GM12872 (cell line): ENCODE measurements around the gene MAML3.

ENCODE experiments used
- TF ChIP-seq, protein P1 (sequence below): IDR thresholded peaks from 3 replicates; pipeline ENCODE4 v1.5.1; 2011; ENCODE audit warnings: low read depth, mild to moderate bottlenecking, low read length, moderate library complexity; ENCODE audit not compliant: insufficient read depth

Gene MAML3

DNA sequence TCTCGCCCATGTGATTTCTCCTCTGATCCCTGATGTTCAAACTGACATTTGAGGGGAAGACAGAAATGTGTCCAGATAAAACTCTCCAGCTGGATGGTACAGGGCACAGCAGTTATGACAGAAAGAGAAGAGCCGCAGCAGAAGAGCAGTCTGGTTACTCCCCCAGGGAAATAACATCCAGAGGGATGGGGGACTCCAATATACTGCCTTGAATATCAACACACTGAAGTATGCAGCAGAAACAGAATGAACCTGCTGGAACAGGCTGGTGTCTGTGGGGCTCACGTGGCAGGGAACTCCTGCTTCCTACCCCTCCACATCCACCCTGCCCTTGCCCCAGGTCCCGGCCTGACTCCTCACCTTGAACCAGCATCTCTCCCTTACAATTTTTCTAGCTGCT, 394.9 kb downstream of the MAML3 start:
- TF ChIP-seq, protein P1, sequence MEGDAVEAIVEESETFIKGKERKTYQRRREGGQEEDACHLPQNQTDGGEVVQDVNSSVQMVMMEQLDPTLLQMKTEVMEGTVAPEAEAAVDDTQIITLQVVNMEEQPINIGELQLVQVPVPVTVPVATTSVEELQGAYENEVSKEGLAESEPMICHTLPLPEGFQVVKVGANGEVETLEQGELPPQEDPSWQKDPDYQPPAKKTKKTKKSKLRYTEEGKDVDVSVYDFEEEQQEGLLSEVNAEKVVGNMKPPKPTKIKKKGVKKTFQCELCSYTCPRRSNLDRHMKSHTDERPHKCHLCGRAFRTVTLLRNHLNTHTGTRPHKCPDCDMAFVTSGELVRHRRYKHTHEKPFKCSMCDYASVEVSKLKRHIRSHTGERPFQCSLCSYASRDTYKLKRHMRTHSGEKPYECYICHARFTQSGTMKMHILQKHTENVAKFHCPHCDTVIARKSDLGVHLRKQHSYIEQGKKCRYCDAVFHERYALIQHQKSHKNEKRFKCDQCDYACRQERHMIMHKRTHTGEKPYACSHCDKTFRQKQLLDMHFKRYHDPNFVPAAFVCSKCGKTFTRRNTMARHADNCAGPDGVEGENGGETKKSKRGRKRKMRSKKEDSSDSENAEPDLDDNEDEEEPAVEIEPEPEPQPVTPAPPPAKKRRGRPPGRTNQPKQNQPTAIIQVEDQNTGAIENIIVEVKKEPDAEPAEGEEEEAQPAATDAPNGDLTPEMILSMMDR: no peak

DNA sequence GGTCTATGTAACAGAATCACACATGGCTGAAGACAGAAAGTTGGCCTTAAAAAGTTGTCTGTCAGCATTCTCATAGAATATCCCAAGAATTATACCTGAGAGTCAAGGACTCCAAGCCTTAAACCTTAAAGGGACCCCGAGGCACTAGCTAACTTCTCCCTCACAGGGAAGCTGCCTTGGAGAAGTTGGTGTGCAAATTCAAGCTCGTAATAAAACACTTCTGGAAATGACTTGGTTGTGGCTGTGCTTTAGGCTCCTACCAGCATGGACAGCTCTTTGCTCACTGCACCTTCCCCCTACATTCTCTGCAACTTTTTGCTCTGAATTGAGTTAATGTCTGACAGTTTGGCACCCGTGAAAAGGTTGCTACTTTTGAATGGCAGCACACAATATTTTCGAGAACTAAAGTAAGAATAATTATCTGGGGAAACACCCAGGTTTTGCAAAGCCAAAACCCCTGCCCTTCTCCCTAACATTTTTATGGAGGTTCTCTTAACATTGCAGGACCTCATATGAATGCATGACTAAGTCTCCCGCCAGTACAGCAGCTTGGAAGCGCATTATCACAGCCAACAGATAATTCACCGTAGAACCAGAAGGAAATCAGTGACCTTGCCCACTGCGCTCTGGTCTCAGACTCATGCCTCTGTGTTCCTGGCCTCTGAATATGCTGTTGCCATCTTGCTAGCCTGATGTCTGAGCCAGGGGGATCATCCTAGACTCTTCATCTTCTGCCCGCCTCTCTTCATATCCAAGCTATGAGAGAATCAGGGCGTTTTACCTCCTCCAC, 397.4 kb downstream of the MAML3 start:
- TF ChIP-seq, protein P1: no peak

DNA sequence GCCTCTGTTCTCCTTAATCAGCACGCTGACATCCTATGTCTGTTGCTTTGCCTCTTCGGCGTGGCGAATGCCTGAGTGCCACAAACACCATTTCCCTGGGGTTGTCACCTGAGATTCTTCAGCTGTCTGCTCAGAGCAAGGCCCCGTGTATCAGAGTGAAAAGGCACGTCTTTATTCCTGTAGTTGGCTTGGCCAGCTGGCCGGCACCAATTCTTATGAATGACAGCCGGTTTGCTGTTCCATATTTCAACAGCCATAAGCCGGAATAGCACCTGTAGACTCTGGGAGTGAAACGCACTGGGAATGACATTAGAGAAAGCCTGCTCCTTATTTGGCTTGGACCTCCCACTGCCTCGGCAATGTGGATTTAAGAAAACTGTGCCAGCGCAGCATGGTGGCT, 399.0 kb downstream of the MAML3 start:
- TF ChIP-seq, protein P1: no peak

DNA sequence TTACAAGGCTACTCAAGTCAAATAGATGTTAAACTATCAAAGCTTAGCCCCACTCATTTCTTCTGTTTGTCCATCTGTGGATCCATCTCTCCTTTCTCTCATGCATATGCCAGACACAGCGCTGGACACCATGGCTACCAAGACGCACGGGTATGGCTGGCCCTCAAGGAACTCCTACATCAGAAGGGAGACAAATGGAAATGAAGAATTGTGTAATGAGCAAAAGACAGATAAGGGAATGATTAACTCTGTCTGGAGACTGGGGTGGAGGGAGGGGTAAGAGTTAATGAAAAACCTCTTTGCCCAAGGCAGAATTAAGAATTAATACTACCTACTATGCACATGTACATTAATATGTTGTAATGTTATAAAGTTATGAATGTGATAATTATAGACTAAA, 400.3 kb downstream of the MAML3 start:
- TF ChIP-seq, protein P1: no peak

DNA sequence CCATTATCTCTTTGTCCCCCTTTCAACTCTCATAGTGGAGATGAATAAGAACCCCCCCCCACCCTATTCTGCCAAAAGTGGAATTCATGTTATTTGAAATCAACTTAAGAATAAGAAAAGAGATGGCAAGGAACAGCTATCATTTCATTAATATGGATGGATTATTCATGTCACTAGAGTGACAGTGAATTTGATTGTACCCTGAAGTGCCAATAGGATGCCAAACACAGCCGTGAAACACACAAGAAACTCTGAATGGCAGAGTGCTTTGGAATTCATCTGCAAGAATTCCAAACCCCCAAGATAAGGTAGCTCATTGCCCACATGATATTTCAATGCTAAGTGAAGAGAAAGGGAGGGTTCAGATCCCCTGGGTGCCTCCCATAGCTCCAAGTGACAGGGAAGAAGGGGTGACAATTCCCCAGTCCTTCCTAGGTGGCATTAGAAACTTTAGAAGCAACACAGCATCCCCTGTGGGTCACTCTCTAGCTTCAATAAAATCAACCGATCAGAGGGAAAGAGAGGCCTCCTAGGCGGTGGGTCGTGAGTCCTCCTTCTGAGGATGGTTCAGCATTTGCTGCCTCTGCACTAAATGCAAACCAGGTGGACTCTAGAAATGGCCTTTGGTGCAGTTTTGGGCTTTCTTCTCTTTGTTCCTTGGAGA, 404.0 kb downstream of the MAML3 start:
- TF ChIP-seq, protein P1: no peak

DNA sequence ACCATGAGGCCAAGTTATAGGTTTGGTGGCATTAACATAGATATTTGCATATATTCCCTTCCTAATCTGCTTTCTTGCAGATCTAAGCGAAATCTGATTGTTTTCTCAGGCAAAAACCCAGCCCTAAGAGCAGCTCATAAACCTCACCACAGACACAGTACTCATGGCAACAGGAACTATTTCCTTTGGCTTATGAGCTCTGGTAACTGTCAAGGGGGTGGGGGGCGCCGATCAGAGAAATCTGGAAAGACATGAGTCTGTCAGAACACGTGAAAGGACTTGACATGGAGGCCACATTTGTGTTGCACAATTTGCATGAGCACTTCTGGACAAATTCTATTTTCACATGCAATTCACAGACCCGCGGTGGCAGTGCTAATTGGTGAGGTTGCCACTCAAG, 404.6 kb downstream of the MAML3 start:
- TF ChIP-seq, protein P1: no peak

DNA sequence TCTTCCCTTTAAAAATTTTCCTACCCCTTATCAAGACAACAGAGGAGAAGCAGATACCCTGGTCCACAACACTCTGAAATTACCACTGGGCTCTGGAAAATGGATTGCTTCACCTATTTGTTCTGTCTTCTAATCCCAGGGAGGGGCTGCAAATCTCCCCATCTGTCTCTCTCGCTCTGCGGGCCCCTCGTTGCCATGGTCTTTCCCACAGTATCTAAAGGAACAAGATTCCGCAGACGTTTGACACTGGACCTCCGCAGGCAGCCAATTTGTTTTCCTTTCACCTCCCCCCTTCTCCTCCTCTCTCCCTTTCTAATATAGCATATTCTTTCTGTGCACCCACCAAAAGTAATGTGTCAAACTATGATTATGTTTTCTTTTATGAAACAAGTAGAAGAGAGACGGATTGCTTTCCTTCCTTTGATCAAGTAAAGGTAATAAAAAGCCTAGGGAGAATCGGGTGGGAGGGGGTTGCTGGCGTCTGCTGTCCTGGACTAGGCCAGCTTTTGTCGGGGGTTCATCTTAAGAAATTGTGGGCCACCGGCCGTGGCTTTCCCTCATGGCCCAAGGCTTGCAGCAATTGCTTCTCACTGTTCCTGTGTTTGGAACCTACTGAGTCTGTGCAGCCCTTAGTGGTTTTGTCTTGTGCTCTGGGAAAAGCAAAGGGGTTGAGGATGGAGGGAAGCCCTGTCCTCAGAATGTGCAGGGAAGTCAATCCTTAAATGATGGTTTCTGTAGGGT, 407.4 kb downstream of the MAML3 start:
- TF ChIP-seq, protein P1: no peak
